ENCODE measurements around the gene NIPAL3.

DNA sequence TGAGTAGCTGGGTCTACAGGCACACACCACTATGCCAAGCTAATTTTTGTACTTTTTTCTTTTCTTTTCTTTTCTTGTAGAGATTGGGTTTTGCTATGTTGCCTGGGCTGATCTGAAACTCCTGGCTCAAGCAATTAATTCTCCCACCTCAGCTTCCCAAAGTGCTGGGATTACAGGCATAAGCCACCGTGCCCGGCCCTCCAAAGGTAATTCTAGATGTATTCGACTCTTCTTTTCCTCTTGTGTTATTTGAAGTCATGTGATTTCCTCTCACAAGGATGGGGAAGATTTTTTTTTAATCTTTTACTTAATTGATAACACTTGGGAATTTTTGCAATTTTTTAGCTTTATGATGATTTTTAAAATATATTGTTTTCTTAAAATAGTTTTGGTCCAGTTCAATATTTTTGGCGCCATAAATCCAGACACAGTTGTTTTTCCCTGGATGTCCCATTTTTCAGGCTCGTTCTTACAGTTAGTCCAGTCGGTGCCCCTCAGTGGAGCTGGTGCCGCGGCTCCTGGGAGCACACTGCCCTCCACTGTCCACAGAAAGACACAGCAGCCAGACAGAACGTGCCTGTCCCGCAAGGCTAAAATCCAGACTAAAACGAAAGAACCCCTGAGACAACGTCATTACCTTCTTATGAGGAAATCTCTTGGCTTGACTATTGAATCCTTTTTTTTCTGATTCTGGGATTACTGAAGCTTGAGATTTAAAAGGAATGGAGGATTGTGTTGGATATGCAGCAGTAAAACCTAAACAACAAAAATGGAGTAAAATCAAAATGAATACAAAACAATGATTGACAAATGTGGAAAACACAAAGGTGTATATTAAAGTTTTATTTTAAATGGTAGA lies 24.4 kb upstream of the NIPAL3 start:
- TF ChIP-seq POLR2A (IDR thresholded peaks at IDR 0.05; ENCODE audit: low read length) (no peak), GATA1 (IDR thresholded peaks at IDR 0.05; ENCODE audit: low read depth, low read length) (no peak)
